ENCODE results near the gene RPF1. TPM values are rescaled to one million over a fixed set of nuclear protein-coding genes. Genes with fewer than 3 reads are reported as not detected.
A peak's percentile ranks its signal among the peaks of the same experiment; 100 is the strongest.

Gene RPF1
- total RNA-seq, 2 donors from 2014 or later = 39.0 to 41.5 TPM

- no peaks in the 10 kb centered on the region for H3K4me1 ChIP-seq
- no peaks in the 10 kb centered on the region for H3K36me3 ChIP-seq
- H3K27ac ChIP-seq = no peak overlapping the region
- H3K9me3 ChIP-seq = no peaks in the 10 kb centered on the region
- H3K4me3 ChIP-seq = no peak overlapping the region
- H3K27me3 ChIP-seq = no peaks in the 10 kb centered on the region
- TF ChIP-seq CTCF (IDR thresholded peaks at IDR 0.05) = no peak
- DNase-seq (ENCODE audit: low spot score) = no peak
Measured at GRCh38 chr1:84452436-84452835, 26.6 kb upstream of the RPF1 start.

DNA sequence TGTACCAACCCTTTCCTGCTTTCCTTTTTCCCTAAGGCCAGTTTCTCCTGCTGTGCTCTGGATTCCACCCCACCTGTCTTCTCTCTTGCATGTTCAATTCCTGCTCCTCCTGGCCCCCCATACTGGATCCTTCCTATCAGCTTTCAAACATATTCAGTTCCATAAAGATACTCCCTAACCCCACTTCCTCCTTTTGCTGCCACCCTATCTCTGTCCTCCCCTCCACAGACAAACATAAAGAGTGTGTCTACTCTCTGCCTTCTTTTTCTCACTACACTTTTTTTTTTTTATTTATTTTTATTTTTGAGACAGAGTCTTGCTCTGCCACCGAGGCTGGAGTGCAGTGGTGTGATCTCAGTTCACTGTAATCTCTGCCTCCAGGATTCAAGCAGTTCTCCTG, 16.9 kb upstream of the RPF1 start:
- TF ChIP-seq CTCF (IDR thresholded peaks at IDR 0.05) = no peak
- no peaks in the 10 kb centered on the region for H3K27me3 ChIP-seq
- DNase-seq (ENCODE audit: low spot score) = no peak

DNA sequence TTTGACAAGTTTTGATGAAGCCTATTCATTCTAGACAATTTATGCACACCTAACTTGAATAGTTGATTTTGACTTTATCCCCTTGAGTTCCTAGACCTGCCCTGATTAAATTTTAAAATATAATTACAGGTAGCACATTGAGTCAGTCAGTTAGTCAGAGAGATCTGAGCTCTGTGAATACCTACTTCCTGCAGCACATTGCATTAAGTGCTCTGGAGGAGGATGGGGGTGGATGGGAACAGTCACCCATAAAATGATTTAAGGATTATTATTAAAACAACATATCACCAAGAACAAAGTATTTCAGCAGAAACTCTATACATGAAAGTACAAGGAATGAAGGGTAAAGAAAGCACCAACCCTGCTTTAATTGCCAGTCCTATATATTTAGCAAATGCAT, 11.8 kb upstream of the RPF1 start:
- Histone ChIP-seq H3K4me3 (no peak overlapping the region), H3K27ac (no peak overlapping the region), H3K27me3 (no peaks in the 10 kb centered on the region), H3K9me3 (no peaks in the 10 kb centered on the region), H3K4me1 (no peaks in the 10 kb centered on the region), H3K36me3 (no peaks in the 10 kb centered on the region)
- TF ChIP-seq CTCF (IDR thresholded peaks at IDR 0.05) = no peak
- no peak for DNase-seq (ENCODE audit: low spot score)

More for the DNA sequence above, 16.9 kb upstream of the RPF1 start:
- Histone ChIP-seq H3K4me1 (no peaks in the 10 kb centered on the region), H3K4me3 (no peak overlapping the region), H3K9me3 (no peaks in the 10 kb centered on the region), H3K27ac (no peak overlapping the region), H3K36me3 (no peaks in the 10 kb centered on the region)

DNA sequence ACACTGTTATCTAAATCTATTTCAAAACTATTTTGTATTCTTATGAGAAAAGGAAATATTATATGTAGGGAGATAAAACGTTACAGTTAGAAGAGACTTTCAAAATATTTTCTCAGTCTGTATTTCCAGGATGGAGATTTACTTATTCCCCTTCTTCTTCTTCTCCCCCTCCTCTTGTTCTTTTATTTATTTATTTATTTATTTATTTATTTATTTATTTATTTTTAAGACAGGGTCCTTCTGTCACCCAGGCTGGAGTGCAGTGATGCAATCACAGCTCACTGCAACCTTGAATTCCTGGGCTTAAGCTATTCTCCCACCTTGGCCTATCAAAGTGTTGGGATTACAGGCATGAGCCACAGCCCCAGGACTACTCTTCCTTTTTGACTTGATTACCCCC, 2.8 kb upstream of the RPF1 start:
- Histone ChIP-seq H3K36me3 (no peaks in the 10 kb centered on the region), H3K4me1 (peaks cover 0 to 19% of the 10 kb centered on the region in 2 donors), H3K27ac (no peak overlapping the region), H3K9me3 (no peaks in the 10 kb centered on the region), H3K27me3 (no peaks in the 10 kb centered on the region), H3K4me3 (no peak overlapping the region)
- TF ChIP-seq CTCF (IDR thresholded peaks at IDR 0.05) = no peak
- DNase-seq (ENCODE audit: low spot score) = no peak

DNA sequence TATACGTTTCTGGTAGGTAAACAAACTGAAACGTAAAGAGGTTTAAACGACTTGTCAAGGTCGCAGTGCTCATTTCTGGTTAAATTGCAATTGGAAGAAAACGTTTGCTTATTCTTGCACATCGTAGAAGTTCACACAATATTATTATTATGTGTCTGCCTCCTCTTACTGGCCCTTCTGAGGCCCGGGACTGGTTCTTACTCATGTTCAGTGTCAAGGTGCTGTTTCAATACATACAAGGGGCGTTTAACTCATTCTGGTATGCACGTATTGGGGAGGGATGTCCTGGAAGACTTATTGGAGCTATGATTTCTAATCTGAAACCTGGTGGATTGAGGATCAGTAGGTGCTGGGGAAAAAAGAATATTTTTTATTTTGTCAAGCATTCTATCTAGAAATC, 932 bp downstream of the RPF1 start:
- TF ChIP-seq CTCF (IDR thresholded peaks at IDR 0.05) = no peak
- peaks cover 11% of the 10 kb centered on the region for H3K36me3 ChIP-seq
- peak overlapping the region; percentile 82 to 97 for H3K4me3 ChIP-seq
- peaks cover 0 to 31% of the 10 kb centered on the region in 2 donors for H3K4me1 ChIP-seq
- no peaks in the 10 kb centered on the region for H3K9me3 ChIP-seq
- DNase-seq (ENCODE audit: low spot score) = no peak
- peak overlapping the region; percentile 88 to 91 for H3K27ac ChIP-seq
- H3K27me3 ChIP-seq = no peaks in the 10 kb centered on the region

- Histone ChIP-seq H3K9me3 (no peaks in the 10 kb centered on the region), H3K4me1 (peaks cover 0 to 31% of the 10 kb centered on the region in 2 donors), H3K27me3 (no peaks in the 10 kb centered on the region), H3K27ac (no peak overlapping the region), H3K4me3 (peak overlapping the region in 1 of 2 donors; percentile 82), H3K36me3 (peaks cover 15% of the 10 kb centered on the region)
- DNase-seq (ENCODE audit: low spot score) = no peak
- no peak for TF ChIP-seq CTCF (IDR thresholded peaks at IDR 0.05)
Measured at GRCh38 chr1:84480650-84481049, 1.6 kb downstream of the RPF1 start.
